ENCODE data around the gene USP48. TPM values are rescaled to one million over a fixed set of nuclear protein-coding genes. Genes with fewer than 3 reads are reported as not detected.

Gene USP48
- total RNA-seq, 1 experiment from 2014 or later, result 84.8 TPM

DNA sequence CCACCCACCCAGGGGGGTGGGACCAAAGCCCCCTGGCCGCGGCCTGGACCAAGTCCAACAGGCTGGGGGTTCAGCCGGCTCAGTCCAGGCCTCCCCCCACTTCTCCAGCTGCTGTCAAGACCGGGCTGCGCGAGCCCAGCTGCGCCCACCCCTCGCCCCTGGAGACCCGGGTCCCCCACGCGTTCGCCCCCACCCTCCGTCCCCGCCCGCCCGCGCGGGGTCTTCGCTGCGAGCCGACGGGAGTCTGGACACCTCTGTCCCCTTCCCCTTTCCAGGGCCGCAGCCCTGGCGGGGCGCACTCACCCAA lies 114.0 kb downstream of the USP48 start:
- Mint-ChIP-seq H3K27me3 (ENCODE audit: low read depth) (peaks cover 28% of the 10 kb centered on the region), H3K27ac (no peak overlapping the region), H3K4me1 (peaks cover 38 to 49% of the 10 kb centered on the region in 2 experiments), H3K4me3 (peak overlapping the region; percentile 65 to 73), H3K36me3 (ENCODE audit: insufficient read depth in 1 of 3, low read depth in 3 of 3) (no peaks in the 10 kb centered on the region; a peak in 1 of 7 replicates), H3K9me3 (no peaks in the 10 kb centered on the region)
- Histone ChIP-seq H3K4me2 (ENCODE audit: insufficient read depth, insufficient read length, low read length) (peak overlapping the region; percentile 81), H2BK5ac (ENCODE audit: insufficient read length, low read length) (no peak overlapping the region), H4K91ac (ENCODE audit: insufficient read length, low read depth, low read length) (no peak overlapping the region), H3K27me3 (ENCODE audit: insufficient read depth, low read length) (no peaks in the 10 kb centered on the region; the same call in 1 of the 2 replicates), H2BK20ac (ENCODE audit: low read depth, low read length, poor library complexity, severe bottlenecking) (no peak overlapping the region), H4K5ac (ENCODE audit: insufficient read length, low read depth, low read length) (no peak overlapping the region), H2BK15ac (ENCODE audit: low read depth, low read length) (no peak overlapping the region), H2AFZ (ENCODE audit: low read length) (no peak overlapping the region), H3K4ac (ENCODE audit: low read depth, low read length) (no peak overlapping the region), H3K14ac (ENCODE audit: insufficient read depth, low read length) (no peak overlapping the region), H3K9me3 (ENCODE audit: control insufficient read depth, low read depth, low read length) (no peaks in the 10 kb centered on the region), H4K8ac (replicated peaks; ENCODE audit: insufficient read length, low read depth, low read length) (no peak overlapping the region), H3T11ph (ENCODE audit: low read length) (no peak overlapping the region), H3K79me2 (ENCODE audit: insufficient read depth, low read length) (no peaks in the 10 kb centered on the region), H2BK120ac (ENCODE audit: low read depth, low read length, poor library complexity, severe bottlenecking) (no peak overlapping the region), H2AK5ac (ENCODE audit: insufficient read length, low read length) (no peak overlapping the region), H3K23ac (ENCODE audit: insufficient read length, low read depth, low read length) (no peak overlapping the region), H3K4me1 (ENCODE audit: insufficient read depth, low read length) (no peaks in the 10 kb centered on the region; the same call in 1 of the 2 replicates), H3K23me2 (ENCODE audit: insufficient read length, low read depth, low read length, poor library complexity, severe bottlenecking) (peaks cover 14% of the 10 kb centered on the region), H3K9ac (ENCODE audit: extremely low read depth, insufficient read length, low read length) (no peak overlapping the region), H3K27ac (ENCODE audit: insufficient read length, low read depth, low read length) (no peak overlapping the region), H3K56ac (ENCODE audit: insufficient read length, low read depth, low read length) (no peak overlapping the region), H3K18ac (ENCODE audit: insufficient read length, low read depth, low read length) (no peak overlapping the region), H4K20me1 (ENCODE audit: control insufficient read depth, insufficient read depth, insufficient read length) (no peaks in the 10 kb centered on the region), H2BK12ac (ENCODE audit: insufficient read length, low read depth, low read length) (no peak overlapping the region), H3K79me1 (ENCODE audit: insufficient read depth, low read depth, low read length, poor library complexity, severe bottlenecking) (no peaks in the 10 kb centered on the region)
- TF ChIP-seq, protein P1, sequence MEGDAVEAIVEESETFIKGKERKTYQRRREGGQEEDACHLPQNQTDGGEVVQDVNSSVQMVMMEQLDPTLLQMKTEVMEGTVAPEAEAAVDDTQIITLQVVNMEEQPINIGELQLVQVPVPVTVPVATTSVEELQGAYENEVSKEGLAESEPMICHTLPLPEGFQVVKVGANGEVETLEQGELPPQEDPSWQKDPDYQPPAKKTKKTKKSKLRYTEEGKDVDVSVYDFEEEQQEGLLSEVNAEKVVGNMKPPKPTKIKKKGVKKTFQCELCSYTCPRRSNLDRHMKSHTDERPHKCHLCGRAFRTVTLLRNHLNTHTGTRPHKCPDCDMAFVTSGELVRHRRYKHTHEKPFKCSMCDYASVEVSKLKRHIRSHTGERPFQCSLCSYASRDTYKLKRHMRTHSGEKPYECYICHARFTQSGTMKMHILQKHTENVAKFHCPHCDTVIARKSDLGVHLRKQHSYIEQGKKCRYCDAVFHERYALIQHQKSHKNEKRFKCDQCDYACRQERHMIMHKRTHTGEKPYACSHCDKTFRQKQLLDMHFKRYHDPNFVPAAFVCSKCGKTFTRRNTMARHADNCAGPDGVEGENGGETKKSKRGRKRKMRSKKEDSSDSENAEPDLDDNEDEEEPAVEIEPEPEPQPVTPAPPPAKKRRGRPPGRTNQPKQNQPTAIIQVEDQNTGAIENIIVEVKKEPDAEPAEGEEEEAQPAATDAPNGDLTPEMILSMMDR (conservative IDR thresholded peaks at IDR 0.05), result no peak
- no peak for DNase-seq
- WGBS (ENCODE audit: extremely low coverage, insufficient read length, low lambda C conversion rate), result no CpG with 5 or more reads among the region's 25 CpGs
